ENCODE data around the gene DMRTC1.
"Not testable (repeated sequence)": the region's sequence is repeated elsewhere in the genome, so short reads cannot be mapped to it uniquely, and the experiment has no call there.

Gene DMRTC1

GRCh38 chrX:72912315-72912714 lies 31.3 kb downstream of the DMRTC1 start, which contains the start of gene FAM236C:
FAM236C (plus strand) TSS chrX:72912615; CDS start chrX:72912715, 100 bp downstream.
- not testable (repeated sequence) for H3K4me3 ChIP-seq (ENCODE audit: low read depth, low read length); H3K9me3 ChIP-seq (ENCODE audit: control insufficient read depth, insufficient read depth, low read length); H3K4me1 ChIP-seq (ENCODE audit: control insufficient read depth, insufficient read depth, low read length); H3K36me3 ChIP-seq (ENCODE audit: control insufficient read depth, insufficient read depth, low read length); H3K9ac ChIP-seq (ENCODE audit: low read depth, low read length); H3K27me3 ChIP-seq (ENCODE audit: control insufficient read depth, insufficient read depth, low read length)

DNA sequence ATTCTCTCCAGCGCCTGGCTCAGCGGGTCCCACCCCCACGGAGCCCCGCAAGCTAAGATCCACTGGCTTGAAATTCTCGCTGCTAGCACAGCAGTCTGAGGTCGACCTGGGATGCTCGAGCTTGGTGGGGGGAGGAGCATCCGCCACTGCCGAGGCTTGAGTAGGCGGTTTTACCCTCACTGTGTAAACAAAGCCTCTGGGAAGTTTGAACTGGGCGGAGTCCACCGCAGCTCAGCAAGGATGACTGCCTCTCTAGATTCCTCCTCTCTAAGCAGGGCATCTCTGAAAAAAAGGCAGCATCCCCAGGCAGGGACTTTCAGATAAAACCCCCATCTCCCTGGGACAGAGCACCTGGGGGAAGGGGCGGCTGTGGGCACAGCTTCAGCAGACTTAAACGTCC lies 53.9 kb downstream of the DMRTC1 start:
- not testable (repeated sequence) for H3K36me3 ChIP-seq (ENCODE audit: control insufficient read depth, insufficient read depth, low read length); H3K4me3 ChIP-seq (ENCODE audit: low read depth, low read length); H3K27me3 ChIP-seq (ENCODE audit: control insufficient read depth, insufficient read depth, low read length); H3K9ac ChIP-seq (ENCODE audit: low read depth, low read length); H3K4me1 ChIP-seq (ENCODE audit: control insufficient read depth, insufficient read depth, low read length); H3K9me3 ChIP-seq (ENCODE audit: control insufficient read depth, insufficient read depth, low read length)

DNA sequence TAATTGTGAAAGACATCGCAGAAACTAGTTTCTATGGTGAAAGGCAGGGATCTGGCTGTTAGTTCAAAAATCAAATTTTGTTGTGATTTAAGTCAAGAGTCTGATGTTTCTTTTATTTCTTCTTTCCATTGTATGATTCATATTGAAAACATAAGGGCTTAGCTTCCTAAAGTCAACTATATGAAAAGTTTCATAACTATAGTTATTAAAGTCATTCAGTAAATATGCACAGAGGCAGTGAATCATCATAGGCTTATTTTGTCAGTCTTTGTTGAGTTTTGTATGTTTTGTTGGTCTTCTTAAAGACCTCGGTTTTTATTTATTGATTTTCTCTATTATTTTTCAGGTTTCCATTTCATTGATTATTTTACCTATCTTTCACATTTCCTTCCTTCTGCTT lies 60.7 kb downstream of the DMRTC1 start:
- H3K4me3 ChIP-seq (ENCODE audit: low read depth, low read length); H3K9ac ChIP-seq (ENCODE audit: low read depth, low read length); H3K9me3 ChIP-seq (ENCODE audit: control insufficient read depth, insufficient read depth, low read length); H3K4me1 ChIP-seq (ENCODE audit: control insufficient read depth, insufficient read depth, low read length); H3K27me3 ChIP-seq (ENCODE audit: control insufficient read depth, insufficient read depth, low read length); H3K36me3 ChIP-seq (ENCODE audit: control insufficient read depth, insufficient read depth, low read length): not testable (repeated sequence)

DNA sequence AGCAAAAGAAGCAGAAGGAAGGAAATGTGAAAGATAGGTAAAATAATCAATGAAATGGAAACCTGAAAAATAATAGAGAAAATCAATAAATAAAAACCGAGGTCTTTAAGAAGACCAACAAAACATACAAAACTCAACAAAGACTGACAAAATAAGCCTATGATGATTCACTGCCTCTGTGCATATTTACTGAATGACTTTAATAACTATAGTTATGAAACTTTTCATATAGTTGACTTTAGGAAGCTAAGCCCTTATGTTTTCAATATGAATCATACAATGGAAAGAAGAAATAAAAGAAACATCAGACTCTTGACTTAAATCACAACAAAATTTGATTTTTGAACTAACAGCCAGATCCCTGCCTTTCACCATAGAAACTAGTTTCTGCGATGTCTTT lies 106.1 kb downstream of the DMRTC1 start:
- not testable (repeated sequence) for H3K27me3 ChIP-seq (ENCODE audit: control insufficient read depth, insufficient read depth, low read length); H3K9ac ChIP-seq (ENCODE audit: low read depth, low read length); H3K9me3 ChIP-seq (ENCODE audit: control insufficient read depth, insufficient read depth, low read length); H3K36me3 ChIP-seq (ENCODE audit: control insufficient read depth, insufficient read depth, low read length); H3K4me3 ChIP-seq (ENCODE audit: low read depth, low read length); H3K4me1 ChIP-seq (ENCODE audit: control insufficient read depth, insufficient read depth, low read length)

- not testable (repeated sequence) for H3K9ac ChIP-seq (ENCODE audit: low read depth, low read length); H3K4me3 ChIP-seq (ENCODE audit: low read depth, low read length); H3K36me3 ChIP-seq (ENCODE audit: control insufficient read depth, insufficient read depth, low read length); H3K9me3 ChIP-seq (ENCODE audit: control insufficient read depth, insufficient read depth, low read length); H3K4me1 ChIP-seq (ENCODE audit: control insufficient read depth, insufficient read depth, low read length); H3K27me3 ChIP-seq (ENCODE audit: control insufficient read depth, insufficient read depth, low read length)
Measured at GRCh38 chrX:72830701-72831100, 112.9 kb downstream of the DMRTC1 start.
